ENCODE measurements around the gene OPN3.
"Not testable (repeated sequence)": the region's sequence is repeated elsewhere in the genome, so short reads cannot be mapped to it uniquely, and the experiment has no call there.

The OPN3 gene

GRCh38 chr1:241640149-241640866 is at the start of gene OPN3, which contains the start of gene CHML:
Gene OPN3, minus strand, starts transcription at chr1:241640369. Its CDS starts 115 bp downstream, at chr1:241640254.
Gene CHML, minus strand, starts transcription at chr1:241640369. Its CDS starts 4,603 bp downstream, at chr1:241635766.
- POLR2A ChIA-PET: interaction anchor here (0.7 to 0.9 kb wide), 5 partner anchors 13 to 361 kb away, joined by 3 to 10 read pairs (median 3); no protein-coding TSS in a partner anchor
- TF ChIP-seq CTCF (IDR thresholded peaks at IDR 0.05; ENCODE audit: control extremely low read depth, extremely low read depth, low read depth, missing control alignments): no peak
- DNase-seq (ENCODE audit: extremely low spot score): peak; percentile 97
- CTCF ChIA-PET: interaction anchor here (1.0 to 5.0 kb wide), 6 partner anchors 8 to 207 kb away, joined by 3 to 22 read pairs (median 6); partner anchors contain the start of gene EXO1

- TF ChIP-seq CTCF (IDR thresholded peaks at IDR 0.05; ENCODE audit: control extremely low read depth, extremely low read depth, low read depth, missing control alignments): no peak
- ChIA-PET POLR2A (no interaction called here), CTCF (interaction anchor here (1.8 kb wide), 1 partner anchor 10 kb away, joined by 5 read pairs; no protein-coding TSS in a partner anchor)
- DNase-seq (ENCODE audit: extremely low spot score): no peak
Measured at GRCh38 chr1:241688940-241689368, 48.8 kb upstream of the OPN3 start.

- CTCF ChIA-PET: no interaction called here
Measured at GRCh38 chr1:241684108-241684507, 43.9 kb upstream of the OPN3 start.

GRCh38 chr1:241682921-241683320 is 42.8 kb upstream of the OPN3 start:
- ChIA-PET CTCF (interaction anchor here (1.2 to 1.4 kb wide), 3 partner anchors 11 to 31 kb away, joined by 3 to 4 read pairs (median 3); no protein-coding TSS in a partner anchor), POLR2A (no interaction called here)
- no peak for TF ChIP-seq CTCF (IDR thresholded peaks at IDR 0.05; ENCODE audit: control extremely low read depth, extremely low read depth, low read depth, missing control alignments)
- no peak for DNase-seq (ENCODE audit: extremely low spot score)

More at GRCh38 chr1:241684108-241684507, 43.9 kb upstream of the OPN3 start:
- TF ChIP-seq CTCF (IDR thresholded peaks at IDR 0.05; ENCODE audit: control extremely low read depth, extremely low read depth, low read depth, missing control alignments): no peak
- POLR2A ChIA-PET: no interaction called here
- no peak for DNase-seq (ENCODE audit: extremely low spot score)

GRCh38 chr1:241681861-241682448 is 41.8 kb upstream of the OPN3 start:
- CTCF ChIA-PET; DNase-seq (ENCODE audit: extremely low spot score); POLR2A ChIA-PET: not testable (repeated sequence)

- ChIA-PET CTCF (interaction anchor here (1.4 to 1.7 kb wide), 2 partner anchors 8 to 14 kb away, joined by 5 to 6 read pairs; no protein-coding TSS in a partner anchor), POLR2A (no interaction called here)
- DNase-seq (ENCODE audit: extremely low spot score): no peak
- TF ChIP-seq CTCF (IDR thresholded peaks at IDR 0.05; ENCODE audit: control extremely low read depth, extremely low read depth, low read depth, missing control alignments): no peak
Measured at GRCh38 chr1:241679961-241680360, 39.8 kb upstream of the OPN3 start.

GRCh38 chr1:241679404-241679803 is 39.2 kb upstream of the OPN3 start:
- no peak for DNase-seq (ENCODE audit: extremely low spot score)
- ChIA-PET CTCF (interaction anchor here (0.9 to 1.7 kb wide), 3 partner anchors 9 to 69 kb away, joined by 3 to 6 read pairs (median 5); no protein-coding TSS in a partner anchor), POLR2A (no interaction called here)
- no peak for TF ChIP-seq CTCF (IDR thresholded peaks at IDR 0.05; ENCODE audit: control extremely low read depth, extremely low read depth, low read depth, missing control alignments)
